HG03565 (cell line): ENCODE measurements around the gene ABHD6.
"Not testable (repeated sequence)": the region's sequence is repeated elsewhere in the genome, so short reads cannot be mapped to it uniquely, and the experiment has no call there.

ENCODE experiments used
- ATAC-seq: cut with Tn5 transposase; IDR thresholded peaks from one replicate; pipeline ENCODE4 v1.9.1; 2021; ENCODE audit warnings: mild to moderate bottlenecking, moderate library complexity; ENCODE audit not compliant: unreplicated experiment

The ABHD6 gene

GRCh38 chr3:58273362-58273761 lies 35.8 kb downstream of the ABHD6 start:
- ATAC-seq = not testable (repeated sequence)

- ATAC-seq = no peak
Observed at GRCh38 chr3:58274027-58274614, 36.5 kb downstream of the ABHD6 start.

GRCh38 chr3:58281069-58281468 lies 43.5 kb downstream of the ABHD6 start:
- no peak for ATAC-seq

GRCh38 chr3:58285334-58285733 lies 47.7 kb downstream of the ABHD6 start:
- no peak for ATAC-seq

- no peak for ATAC-seq
Observed at GRCh38 chr3:58287354-58287753, 49.8 kb downstream of the ABHD6 start.

GRCh38 chr3:58288011-58288728 lies 50.6 kb downstream of the ABHD6 start:
- no peak for ATAC-seq

- ATAC-seq = not testable (repeated sequence)
Observed at GRCh38 chr3:58288964-58289613, 51.5 kb downstream of the ABHD6 start.

GRCh38 chr3:58290446-58290845 lies 52.9 kb downstream of the ABHD6 start:
- ATAC-seq = not testable (repeated sequence)

- ATAC-seq = no peak
Observed at GRCh38 chr3:58291671-58292338, 54.2 kb downstream of the ABHD6 start.

- no peak for ATAC-seq
Observed at GRCh38 chr3:58292866-58293265, 55.3 kb downstream of the ABHD6 start.

GRCh38 chr3:58293516-58293915 lies 55.9 kb downstream of the ABHD6 start:
- ATAC-seq = no peak

GRCh38 chr3:58296269-58296668 lies 58.7 kb downstream of the ABHD6 start:
- ATAC-seq = no peak

- no peak for ATAC-seq
Observed at GRCh38 chr3:58296843-58297242, 59.3 kb downstream of the ABHD6 start.

GRCh38 chr3:58298190-58298589 lies 60.6 kb downstream of the ABHD6 start:
- ATAC-seq = no peak

GRCh38 chr3:58299075-58299474 lies 61.5 kb downstream of the ABHD6 start:
- ATAC-seq = no peak

GRCh38 chr3:58299839-58300516 lies 62.4 kb downstream of the ABHD6 start:
- no peak for ATAC-seq

- peak; percentile 84 for ATAC-seq
Observed at GRCh38 chr3:58305882-58306711, 68.5 kb downstream of the ABHD6 start, which contains the start of the genes HTD2 and RPP14. TSS of gene HTD2 (plus strand) at chr3:58306520. CDS start at chr3:58317614, 11,094 bp downstream. TSS of gene RPP14 (plus strand) at chr3:58306245. CDS start at chr3:58310330, 4,085 bp downstream.

- ATAC-seq = no peak
Observed at GRCh38 chr3:58307639-58308215, 70.1 kb downstream of the ABHD6 start.

- no peak for ATAC-seq
Observed at GRCh38 chr3:58308728-58309127, 71.1 kb downstream of the ABHD6 start.

GRCh38 chr3:58317811-58318210 lies 80.2 kb downstream of the ABHD6 start:
- no peak for ATAC-seq
